Measurements from ENCODE around the gene TTC6.

- TF ChIP-seq TAF1 (IDR thresholded peaks at IDR 0.05; ENCODE audit: borderline replicate concordance, low read depth, low read length) (no peak), POLR2AphosphoS5 (IDR thresholded peaks at IDR 0.05; ENCODE audit: low read depth, low read length) (no peak), POLR2A (IDR thresholded peaks at IDR 0.05; ENCODE audit: low read depth, low read length) (no peak)
Observed at GRCh38 chr14:37551119-37551518, 44.3 kb upstream of the TTC6 start.

Measured in GM12892 (cell line).